HG03354 (cell line): ENCODE data around the gene DCP2.
"Not testable (repeated sequence)": the region's sequence is repeated elsewhere in the genome, so short reads cannot be mapped to it uniquely, and the experiment has no call there.

Source experiments
- ATAC-seq: cut with Tn5 transposase; IDR thresholded peaks from one replicate; pipeline ENCODE4 v1.9.1; 2021; ENCODE audit warnings: mild to moderate bottlenecking; ENCODE audit not compliant: unreplicated experiment, poor library complexity, severe bottlenecking

DCP2 gene

DNA sequence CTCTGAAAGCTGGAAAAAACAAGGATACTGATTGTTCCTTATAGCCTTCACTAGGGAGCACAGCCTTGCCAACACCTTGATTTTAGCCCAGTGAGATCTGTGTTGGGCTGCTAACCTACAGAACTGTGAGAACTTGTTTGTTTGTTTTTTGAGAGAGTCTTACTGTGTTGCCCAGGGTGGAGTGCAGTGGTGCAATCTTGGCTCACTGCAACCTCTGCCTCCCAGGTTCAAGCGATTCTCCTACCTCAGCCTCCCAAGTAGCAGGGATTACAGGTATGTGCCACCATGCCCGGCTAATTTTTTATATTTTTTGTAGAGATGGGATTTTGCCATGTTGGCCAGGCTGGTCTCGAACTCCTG is 13.2 kb upstream of the DCP2 start:
- not testable (repeated sequence) for ATAC-seq

DNA sequence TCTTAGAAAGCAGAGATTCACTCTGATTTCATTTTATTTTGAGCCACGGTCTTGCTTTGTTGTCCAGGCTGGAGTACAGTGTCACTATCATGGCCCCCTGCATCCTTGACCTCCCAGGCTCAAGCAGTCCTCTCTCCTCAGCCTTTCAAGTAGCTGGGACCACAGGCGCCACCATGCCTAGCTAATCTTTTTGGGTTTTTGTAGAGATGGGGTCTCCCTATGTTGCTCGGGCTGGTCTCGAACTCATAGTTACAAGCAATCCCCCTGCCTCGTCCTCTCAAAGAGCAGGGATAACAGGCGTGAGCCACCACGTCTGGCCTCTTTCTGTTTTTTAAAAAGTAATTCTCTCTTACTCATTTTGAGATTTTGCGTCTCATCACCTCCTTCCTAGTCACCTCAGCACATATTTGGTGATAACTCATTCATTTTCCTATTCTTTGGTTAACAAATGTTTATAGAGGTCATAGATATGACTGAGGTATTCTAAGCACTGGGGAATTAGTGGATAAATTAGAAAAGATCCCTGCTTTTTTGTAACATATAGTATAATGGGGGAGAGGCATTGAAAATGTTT is 10.8 kb upstream of the DCP2 start:
- no peak for ATAC-seq

DNA sequence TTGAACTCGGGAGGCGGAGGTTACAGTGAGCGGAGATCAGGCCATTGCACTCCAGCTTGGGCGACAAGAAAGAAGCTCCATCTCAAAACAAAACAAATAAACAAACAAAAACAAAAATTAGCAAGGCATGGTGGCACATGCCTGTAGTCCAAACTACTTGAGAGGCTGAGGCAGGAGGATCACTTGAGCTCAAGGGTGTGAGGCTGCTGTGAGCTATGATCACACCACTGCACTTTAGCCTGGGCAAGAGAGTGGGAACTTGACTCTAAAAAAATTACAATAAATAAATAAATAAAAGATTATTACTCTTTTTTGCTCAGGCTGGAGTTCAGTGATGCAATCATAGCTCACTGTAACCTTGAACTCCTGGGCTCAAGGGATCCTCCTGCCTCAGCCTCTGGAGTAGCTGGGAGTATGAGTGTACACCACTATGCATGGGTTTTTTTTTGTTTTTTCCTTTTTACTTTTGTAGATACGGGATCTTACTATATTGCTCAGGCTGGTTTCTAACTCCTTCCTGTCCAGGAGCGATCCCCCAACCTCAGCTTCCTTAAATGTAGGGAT is 9.0 kb upstream of the DCP2 start:
- ATAC-seq = no peak

DNA sequence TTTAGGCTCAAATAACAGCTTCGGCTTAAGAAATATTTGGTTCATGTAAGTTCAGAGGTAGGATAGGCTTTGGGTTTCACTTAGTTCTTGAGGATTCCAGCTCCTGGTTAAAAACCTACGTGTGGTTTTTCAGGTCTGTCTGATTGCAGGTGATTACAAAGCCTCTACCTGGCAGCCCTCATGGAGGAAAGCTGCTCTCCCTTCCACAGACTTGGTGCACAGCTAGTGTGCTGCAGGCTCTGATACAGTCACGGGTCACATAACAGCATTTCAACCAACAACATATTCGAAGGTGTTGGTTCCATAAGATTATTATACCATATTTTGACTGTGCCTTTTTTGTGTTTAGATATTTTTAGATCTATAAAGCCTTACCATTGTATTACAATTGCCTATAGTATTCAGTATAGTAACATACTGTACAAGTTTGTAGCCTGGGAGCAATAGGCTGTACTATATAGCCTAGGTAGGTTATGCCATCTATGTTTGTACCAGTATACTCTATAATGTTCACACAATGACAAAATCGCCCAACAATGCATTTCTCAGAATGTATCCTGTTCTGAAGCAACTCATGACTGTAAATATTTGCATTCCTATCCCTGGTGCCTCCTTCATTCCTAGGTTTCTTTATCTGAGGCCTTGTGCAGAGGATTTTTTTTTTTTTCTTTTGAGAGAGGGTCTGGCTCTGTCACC is 8.0 kb upstream of the DCP2 start:
- ATAC-seq = no peak

DNA sequence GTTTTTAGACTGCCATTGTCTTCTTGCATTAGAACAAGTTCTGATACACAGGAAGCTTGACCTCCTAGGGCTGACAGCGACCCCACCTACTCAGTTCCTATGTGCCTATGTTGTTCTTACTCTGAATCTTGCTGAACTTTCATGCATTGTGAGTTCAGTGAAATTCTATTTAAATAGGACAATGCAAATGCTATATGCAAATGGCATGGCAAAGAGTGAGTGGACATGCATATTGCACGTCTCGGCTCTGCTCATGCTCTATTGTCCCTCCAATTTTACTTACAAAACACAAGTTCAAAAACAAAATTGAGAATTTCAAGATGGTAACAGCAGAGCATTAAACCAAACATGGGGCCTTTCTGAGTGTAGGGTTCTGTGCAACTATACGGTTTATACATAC is 5.3 kb upstream of the DCP2 start:
- ATAC-seq = no peak

DNA sequence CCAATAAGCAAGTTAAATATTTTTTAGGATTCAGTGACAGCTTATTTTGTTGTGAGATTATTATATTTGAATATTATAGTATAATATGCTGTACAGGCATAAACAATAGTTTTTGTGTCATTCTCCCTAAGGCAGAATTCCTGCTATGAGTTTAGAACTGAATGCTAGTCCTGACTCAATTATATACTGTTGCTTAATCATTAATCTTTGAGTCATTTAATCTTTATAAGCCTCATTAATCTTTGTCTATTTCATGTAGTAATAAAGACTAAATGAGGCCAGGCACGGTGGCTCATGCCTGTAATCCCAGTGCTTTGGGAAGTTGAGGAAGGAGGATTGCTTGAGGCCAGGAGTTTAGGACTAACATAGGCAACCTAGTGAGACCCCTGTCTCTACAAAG is 3.6 kb upstream of the DCP2 start:
- ATAC-seq = no peak

DNA sequence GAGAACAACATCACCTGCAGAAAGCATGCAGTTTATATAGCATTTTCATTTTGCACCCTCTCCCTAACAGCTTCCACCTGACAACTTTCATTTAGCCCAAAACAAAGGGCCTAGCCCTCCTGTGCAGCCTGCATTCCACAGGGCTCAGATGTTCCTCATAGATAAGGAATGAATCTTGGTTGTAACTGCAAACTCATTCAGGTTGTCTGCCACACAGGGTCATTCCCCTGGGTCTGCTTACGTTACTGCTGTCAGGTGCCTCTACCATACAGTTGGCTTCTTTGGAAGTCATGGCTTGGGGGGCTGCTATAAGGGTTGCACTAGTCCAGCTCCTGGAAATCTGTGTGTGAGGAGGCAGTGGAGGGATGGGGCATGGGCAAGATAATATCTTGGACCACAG is 2.7 kb upstream of the DCP2 start:
- ATAC-seq = no peak

DNA sequence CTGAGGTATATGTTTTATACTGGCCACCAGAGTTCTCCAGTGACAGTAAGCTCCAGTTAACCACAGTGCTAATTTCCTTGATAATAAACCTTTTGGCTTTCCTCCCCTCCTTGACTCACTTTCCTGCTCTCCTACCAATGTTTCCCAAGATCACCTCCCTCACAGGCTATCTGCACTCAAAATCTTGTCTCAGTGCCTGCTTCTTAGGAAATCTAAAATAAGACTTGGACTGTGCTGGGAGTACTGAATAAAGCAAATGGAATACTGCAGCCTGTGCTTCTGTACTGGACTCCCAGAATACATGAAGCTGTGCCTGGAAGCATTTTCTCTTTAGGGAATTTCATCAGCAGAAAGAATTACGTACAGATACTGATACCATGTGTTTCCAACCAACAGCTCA is 1.7 kb upstream of the DCP2 start:
- no peak for ATAC-seq

DNA sequence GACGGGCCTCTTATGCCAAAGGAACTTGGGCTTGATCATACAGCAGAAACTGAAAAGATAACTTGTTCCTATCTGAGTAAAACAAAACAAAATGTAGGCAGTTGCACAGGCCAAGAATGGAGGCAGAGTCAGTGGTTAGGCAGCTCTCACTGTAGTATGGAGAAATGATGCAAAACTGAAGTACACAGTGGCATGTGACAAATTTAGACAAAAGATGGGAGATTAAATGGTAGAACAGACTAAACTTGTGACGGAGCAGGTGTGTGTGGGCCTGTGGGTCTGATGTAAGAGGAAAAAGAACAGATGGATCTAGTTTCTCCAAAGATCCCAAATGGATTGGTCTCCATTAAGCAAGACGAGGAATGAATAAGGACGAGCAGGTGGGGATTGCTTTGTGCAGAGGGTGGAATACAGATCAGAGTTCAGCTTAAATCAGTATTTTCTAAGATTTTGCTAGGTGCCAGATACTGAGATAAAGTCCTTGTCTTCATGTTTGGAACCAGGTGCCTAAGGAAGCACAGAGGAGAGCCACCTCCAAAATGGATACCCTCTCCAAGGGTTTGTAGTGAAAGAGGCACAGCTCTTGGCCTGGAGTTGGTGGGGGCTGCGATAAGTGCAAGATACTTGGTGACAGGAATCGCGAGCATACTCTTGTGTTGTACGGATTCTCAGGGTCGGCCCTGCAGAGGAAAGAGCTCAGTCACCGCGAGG is 722 bp upstream of the DCP2 start:
- peak; percentile 36 for ATAC-seq

DNA sequence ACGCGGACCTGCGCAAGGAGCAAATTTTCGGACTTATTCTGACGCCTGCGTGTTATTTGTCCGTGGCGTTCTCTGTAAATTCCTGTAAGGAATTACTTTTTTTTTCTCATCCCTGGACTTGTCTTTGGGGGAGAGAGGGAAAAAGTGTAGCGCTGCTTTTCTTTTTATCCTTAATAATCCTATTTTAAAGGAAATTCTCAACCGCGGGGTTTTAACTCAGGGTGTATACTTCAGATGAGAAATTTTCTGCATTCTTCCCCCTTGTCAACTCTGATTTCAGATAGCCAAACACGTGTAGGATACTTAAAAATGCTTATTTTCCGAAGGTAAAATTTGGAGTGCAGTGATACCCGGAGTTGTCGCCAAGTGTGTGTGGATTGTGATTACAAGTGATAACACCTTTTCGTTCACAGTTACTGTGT is 853 bp downstream of the DCP2 start:
- no peak for ATAC-seq

DNA sequence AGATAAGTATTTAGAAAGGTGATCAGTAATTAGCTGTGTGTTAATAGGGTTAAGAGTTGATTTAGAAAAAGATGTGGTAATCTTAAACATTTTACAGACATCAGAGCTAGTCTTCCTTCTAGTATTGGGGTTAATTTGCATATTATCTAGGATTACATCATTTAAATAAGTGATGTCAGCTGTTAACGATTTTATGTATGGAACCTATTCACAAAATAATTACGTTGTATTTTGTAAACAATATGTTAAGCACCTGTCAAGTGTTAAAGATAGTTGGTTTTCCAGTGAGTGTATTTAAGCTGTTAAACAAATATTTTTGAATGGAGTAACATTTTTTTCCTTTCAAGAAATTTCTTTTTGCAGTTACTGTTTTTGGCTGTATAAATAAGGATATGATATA is 2.2 kb downstream of the DCP2 start:
- ATAC-seq = no peak

DNA sequence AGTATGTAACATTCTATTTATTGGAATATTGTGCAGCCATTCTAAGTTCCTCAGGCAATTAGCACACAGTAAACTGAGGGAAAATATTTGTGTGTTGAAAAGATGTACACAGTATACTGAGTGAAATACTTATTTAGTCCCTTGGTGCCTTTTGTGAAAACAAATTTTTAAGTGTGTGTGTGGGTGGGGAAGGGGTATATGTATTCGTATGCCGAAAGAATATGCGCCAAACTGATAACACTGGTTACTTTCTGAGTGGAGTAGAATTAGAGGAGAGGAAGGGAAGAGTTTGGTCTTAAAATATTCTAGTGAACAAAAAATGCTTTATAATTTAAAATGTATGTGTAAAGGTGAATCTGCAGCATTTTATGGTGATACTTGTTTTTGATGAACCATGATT is 3.1 kb downstream of the DCP2 start:
- ATAC-seq = no peak

DNA sequence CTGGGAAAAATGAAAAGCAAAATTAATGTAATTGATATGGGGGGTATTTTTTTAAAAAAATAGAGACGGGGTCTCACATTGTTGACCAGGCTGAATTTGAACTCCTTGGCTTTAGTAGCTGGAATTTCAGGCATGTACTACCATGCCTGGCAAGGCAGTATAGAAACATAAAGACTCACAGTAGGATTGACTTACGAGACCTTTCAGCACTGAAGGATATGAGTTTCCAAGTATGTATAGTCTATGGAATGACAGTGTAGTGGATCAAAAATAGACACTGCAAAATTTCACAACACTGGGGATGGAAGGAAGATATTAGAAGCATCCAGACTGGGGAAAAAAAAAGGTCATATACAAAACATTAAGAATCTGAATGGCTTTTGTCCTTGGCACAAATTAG is 6.8 kb downstream of the DCP2 start:
- ATAC-seq = no peak

DNA sequence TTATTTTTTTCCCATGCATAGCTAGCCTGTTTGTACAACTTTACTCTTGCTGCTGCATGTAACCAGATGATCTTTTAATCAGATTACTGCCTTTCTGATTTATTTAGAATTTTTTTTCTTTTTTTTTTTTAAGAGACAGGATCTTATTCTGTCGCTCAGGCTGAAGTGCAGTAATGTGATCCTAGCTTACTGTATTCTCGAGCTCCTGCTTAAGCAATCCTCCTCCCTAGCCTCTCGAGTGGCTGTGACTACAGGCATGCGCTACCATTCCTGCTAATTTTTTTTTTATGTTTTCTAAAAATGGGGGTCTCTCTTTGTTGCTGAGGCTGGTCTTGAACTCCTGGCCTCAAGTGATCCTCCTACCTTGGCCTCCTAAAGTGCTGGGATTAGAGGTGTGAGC is 9.6 kb downstream of the DCP2 start:
- ATAC-seq = no peak

DNA sequence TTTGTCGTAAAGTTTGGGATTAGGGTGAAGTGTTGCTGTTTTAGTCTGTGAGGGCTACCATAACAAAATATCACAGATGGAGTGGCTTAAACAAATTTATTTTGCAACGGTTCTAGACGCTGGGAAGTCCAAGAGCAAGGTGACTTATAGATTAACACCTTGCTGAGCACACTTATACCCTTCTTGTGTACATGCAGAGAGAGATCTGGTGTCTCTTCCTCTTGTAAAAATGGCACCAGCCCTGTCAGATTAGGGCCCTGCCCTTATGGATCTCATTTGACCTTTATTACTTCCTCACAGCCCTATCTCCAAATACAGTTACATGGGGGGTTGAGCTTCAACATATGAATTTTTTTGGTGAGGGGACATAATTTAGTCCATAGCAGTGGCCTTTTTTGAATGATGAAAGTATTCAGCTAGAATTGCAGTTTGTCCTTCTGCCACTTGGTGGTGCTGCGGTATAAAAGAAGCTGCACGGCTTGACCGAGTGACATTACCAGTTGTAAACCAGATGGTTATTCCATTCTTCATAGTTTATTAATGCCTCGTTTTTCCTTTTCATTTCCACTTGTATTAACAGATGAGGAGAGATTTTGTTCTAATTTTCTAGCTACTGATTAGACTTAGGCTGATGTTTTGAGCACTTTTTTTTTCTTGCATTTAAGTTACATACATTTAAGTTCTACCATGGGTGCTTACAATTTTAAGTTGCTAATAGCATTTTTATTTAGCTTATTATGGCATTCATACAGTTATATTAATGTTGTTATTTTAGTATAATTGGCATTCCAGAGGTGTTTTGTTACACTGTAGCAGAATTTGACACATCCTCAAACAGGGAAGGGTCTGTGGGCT is 19.4 kb downstream of the DCP2 start:
- peak; percentile 93 for ATAC-seq

DNA sequence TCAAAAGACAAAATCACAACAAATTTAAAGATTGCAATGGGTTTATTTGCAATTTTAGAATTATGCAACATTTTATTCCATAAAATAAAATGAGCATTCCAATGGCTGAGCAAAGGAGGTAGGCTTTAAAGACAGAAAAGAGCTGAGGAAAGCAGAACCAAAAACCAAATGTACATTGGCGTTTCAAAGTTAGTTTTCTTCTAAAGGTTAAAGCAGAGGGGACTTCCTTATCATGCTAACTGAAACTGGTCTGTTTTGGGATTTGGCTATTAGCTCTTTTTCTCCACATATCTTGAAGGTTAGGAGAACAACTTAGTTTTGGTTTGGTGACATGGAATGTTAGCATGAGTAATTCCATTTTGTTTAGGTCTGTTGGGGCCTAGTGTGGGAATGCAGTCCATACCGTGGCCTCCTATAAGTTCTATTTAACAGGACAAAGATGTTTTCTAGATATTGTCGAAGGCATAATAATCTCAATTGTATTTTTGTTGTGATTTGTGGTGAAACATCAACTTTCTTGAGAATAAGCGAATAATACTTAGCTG is 20.3 kb downstream of the DCP2 start:
- ATAC-seq = no peak

DNA sequence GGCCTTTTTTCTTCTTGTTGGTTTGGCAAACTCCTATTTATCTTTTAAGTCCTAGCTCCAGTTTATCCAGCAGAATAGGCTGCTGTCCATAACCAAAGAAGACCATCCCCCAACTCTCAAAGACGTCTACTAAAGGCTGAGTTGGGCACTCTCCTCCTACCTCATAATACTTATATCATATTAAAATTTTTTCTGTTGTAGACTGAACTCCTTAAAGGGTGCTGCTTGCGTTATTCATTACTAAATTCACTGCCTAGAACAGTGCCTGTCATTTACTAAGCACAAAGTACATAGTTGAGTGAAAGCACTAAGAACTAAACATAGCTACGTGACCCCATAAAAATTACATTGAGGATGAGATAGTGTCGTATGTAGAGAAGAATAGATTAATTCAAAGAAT is 21.7 kb downstream of the DCP2 start:
- no peak for ATAC-seq

DNA sequence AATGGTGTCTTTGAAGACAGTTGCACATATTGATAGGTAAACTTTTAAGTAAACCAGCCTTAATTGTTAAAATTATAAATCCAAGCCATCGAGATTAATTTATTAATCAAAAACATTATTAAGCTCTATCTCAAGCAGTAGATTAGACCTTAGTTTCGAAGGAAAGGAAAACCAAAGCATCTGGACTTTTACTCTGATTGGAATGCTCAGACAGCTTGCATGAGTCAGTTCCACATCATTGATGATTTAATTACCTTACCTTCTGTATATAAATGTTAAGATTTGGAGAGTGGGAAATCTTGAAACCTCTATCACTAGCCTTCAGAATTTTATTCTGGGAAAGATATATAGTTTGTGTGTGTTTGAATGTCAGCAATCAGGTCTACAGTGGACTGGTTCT is 23.9 kb downstream of the DCP2 start:
- ATAC-seq = no peak

DNA sequence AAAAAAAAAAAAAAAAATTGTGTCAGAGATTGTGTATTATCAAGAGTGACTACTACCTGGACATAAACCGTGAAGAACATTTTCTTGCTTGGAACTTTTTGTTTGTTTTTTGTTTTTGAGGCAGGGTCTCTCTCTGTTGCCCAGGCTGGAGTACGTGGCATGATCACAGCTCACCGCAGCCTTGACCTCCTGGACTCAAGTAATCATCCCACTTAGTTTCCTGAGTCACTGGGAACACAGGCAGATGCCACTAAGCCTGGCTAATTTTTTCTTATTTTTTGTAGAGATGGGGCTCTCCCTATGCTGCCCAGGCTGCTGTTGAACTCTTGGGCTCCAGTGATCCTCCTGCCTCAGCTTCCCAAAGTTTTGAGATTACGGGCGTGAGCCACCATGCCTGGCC is 25.8 kb downstream of the DCP2 start:
- no peak for ATAC-seq

DNA sequence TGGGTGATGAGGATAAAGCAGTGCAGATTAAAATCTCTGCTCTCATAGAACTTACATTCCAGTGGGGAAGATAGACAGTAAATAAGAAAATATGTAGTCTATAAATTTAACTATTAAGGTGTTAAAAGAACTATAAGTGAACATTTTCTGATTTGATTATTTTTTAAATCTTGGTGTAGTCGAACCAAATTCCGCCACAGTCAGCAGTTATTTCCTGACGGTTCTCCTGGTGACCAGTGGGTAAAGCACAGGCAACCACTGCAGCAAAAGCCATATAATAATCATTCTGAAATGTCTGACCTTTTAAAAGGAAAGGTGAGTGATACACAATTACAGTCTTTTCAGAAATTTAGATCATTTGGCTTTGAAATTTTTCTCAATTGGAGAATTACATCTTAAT is 27.2 kb downstream of the DCP2 start:
- no peak for ATAC-seq
